ENCODE measurements around the gene INAVA. TPM values are rescaled to one million over a fixed set of nuclear protein-coding genes. Genes with fewer than 3 reads are reported as not detected.

INAVA gene
- polyA plus RNA-seq, 3 donors, result not detected

- no peak overlapping the region for H3K4me3 Mint-ChIP-seq
- no peaks in the 10 kb centered on the region for H3K36me3 Mint-ChIP-seq
- H3K4me3 ChIP-seq (replicated peaks in 1 of 3; ENCODE audit: low read depth in 2 of 3, low read length in 3 of 3), result no peak overlapping the region
- 84% methylated on average over 4 of the region's 6 CpGs for WGBS (ENCODE audit: insufficient coverage)
- H3K79me2 ChIP-seq (ENCODE audit: insufficient read depth, low read length), result no peaks in the 10 kb centered on the region
- no peaks in the 10 kb centered on the region for H3K9me3 ChIP-seq (replicated peaks in 1 of 2; ENCODE audit: control insufficient read depth in 1 of 2, insufficient read depth in 1 of 2, low read length in 2 of 2)
- no peak overlapping the region for H3K4me2 ChIP-seq (replicated peaks; ENCODE audit: extremely low read depth, low read length, poor library complexity, severe bottlenecking)
- no peak overlapping the region for H2AFZ ChIP-seq (ENCODE audit: insufficient read depth, low read depth, low read length, poor library complexity, severe bottlenecking)
- no peak for DNase-seq
- H3K27me3 ChIP-seq (ENCODE audit: control insufficient read depth in 2 of 2, insufficient read depth in 2 of 2, low read length in 2 of 2), result peaks cover 2 to 17% of the 10 kb centered on the region in 2 donors
- peak overlapping the region in 1 of 7 donors; percentile 77 for H3K27ac Mint-ChIP-seq
- H3K4me1 ChIP-seq (ENCODE audit: control insufficient read depth in 1 of 2, insufficient read depth in 2 of 2, low read length in 2 of 2), result peaks cover 32 to 44% of the 10 kb centered on the region in 2 donors
- H3K36me3 ChIP-seq (replicated peaks in 1 of 2; ENCODE audit: control insufficient read depth in 1 of 2, insufficient read depth in 2 of 2, low read length in 2 of 2), result no peaks in the 10 kb centered on the region
- peaks cover 0 to 10% (median 0%) of the 10 kb centered on the region in 7 donors for H3K9me3 Mint-ChIP-seq
- H3K9ac ChIP-seq (ENCODE audit: insufficient read depth, low read length, poor library complexity, severe bottlenecking), result no peak overlapping the region
- H3K27me3 Mint-ChIP-seq (ENCODE audit: low read depth in 3 of 3), result peaks cover 19 to 38% (median 25%) of the 10 kb centered on the region in 3 donors
- no peak for TF ChIP-seq CTCF (IDR thresholded peaks at IDR 0.05)
- no peak overlapping the region for H3K27ac ChIP-seq (ENCODE audit: low read depth in 1 of 2, low read length in 2 of 2)
- no peaks in the 10 kb centered on the region for H4K20me1 ChIP-seq (ENCODE audit: insufficient read depth, low read length)
- intact Hi-C loops (cut with micrococcal nuclease), result no loop called here
- peaks cover 52% of the 10 kb centered on the region for H3K4me1 Mint-ChIP-seq
These were observed 1.2 kb upstream of the INAVA start for GRCh38 chr1:200893411-200893901.

DNA sequence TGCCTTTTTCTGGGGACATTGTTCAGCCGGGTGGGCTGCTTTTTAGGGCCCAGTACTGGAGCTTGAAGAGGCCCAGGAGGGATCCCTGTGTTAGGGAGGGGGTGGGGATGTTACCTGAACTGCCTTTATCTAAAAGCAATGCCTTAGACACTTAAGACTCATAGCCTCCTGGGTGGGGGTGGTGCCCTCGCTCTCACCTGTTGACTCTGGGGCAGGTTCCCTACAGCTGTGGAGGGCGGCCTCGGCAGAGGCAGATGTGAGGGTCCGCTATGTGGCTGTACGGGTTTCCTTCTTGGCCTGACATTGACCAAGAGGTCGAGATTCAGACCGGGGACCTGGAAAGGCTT is 716 bp downstream of the INAVA start:
- H2AFZ ChIP-seq (ENCODE audit: insufficient read depth, low read depth, low read length, poor library complexity, severe bottlenecking), result no peak overlapping the region
- no peak overlapping the region for H3K27ac Mint-ChIP-seq
- H3K79me2 ChIP-seq (ENCODE audit: insufficient read depth, low read length), result no peaks in the 10 kb centered on the region
- peaks cover 19 to 32% (median 24%) of the 10 kb centered on the region in 3 donors for H3K27me3 Mint-ChIP-seq (ENCODE audit: low read depth in 3 of 3)
- H3K27ac ChIP-seq (ENCODE audit: low read depth in 1 of 2, low read length in 2 of 2), result no peak overlapping the region
- peaks cover 2 to 17% of the 10 kb centered on the region in 2 donors for H3K27me3 ChIP-seq (ENCODE audit: control insufficient read depth in 2 of 2, insufficient read depth in 2 of 2, low read length in 2 of 2)
- no peak overlapping the region for H3K9ac ChIP-seq (ENCODE audit: insufficient read depth, low read length, poor library complexity, severe bottlenecking)
- H3K36me3 ChIP-seq (replicated peaks in 1 of 2; ENCODE audit: control insufficient read depth in 1 of 2, insufficient read depth in 2 of 2, low read length in 2 of 2), result no peaks in the 10 kb centered on the region
- DNase-seq, result no peak
- H4K20me1 ChIP-seq (ENCODE audit: insufficient read depth, low read length), result no peaks in the 10 kb centered on the region
- H3K4me1 ChIP-seq (ENCODE audit: control insufficient read depth in 1 of 2, insufficient read depth in 2 of 2, low read length in 2 of 2), result peaks cover 27 to 47% of the 10 kb centered on the region in 2 donors
- peaks cover 0 to 8% (median 0%) of the 10 kb centered on the region in 7 donors for H3K9me3 Mint-ChIP-seq
- H3K4me2 ChIP-seq (replicated peaks; ENCODE audit: extremely low read depth, low read length, poor library complexity, severe bottlenecking), result no peak overlapping the region
- peaks cover 50% of the 10 kb centered on the region for H3K4me1 Mint-ChIP-seq
- H3K9me3 ChIP-seq (replicated peaks in 1 of 2; ENCODE audit: control insufficient read depth in 1 of 2, insufficient read depth in 1 of 2, low read length in 2 of 2), result no peaks in the 10 kb centered on the region
- no peaks in the 10 kb centered on the region for H3K36me3 Mint-ChIP-seq
- H3K4me3 Mint-ChIP-seq, result no peak overlapping the region
- intact Hi-C loops (cut with micrococcal nuclease), result no loop called here
- no peak overlapping the region for H3K4me3 ChIP-seq (replicated peaks in 1 of 3; ENCODE audit: low read depth in 2 of 3, low read length in 3 of 3)
- no peak for TF ChIP-seq CTCF (IDR thresholded peaks at IDR 0.05)
- 67% methylated on average over 7 of the region's 8 CpGs for WGBS (ENCODE audit: insufficient coverage)
